Measurements from ENCODE around the gene FLACC1.
"Not testable (repeated sequence)": the region's sequence is repeated elsewhere in the genome, so short reads cannot be mapped to it uniquely, and the experiment has no call there.

Gene FLACC1

GRCh38 chr2:201347138-201347537 is 10.0 kb downstream of the FLACC1 start:
- DNase-seq: no peak

DNA sequence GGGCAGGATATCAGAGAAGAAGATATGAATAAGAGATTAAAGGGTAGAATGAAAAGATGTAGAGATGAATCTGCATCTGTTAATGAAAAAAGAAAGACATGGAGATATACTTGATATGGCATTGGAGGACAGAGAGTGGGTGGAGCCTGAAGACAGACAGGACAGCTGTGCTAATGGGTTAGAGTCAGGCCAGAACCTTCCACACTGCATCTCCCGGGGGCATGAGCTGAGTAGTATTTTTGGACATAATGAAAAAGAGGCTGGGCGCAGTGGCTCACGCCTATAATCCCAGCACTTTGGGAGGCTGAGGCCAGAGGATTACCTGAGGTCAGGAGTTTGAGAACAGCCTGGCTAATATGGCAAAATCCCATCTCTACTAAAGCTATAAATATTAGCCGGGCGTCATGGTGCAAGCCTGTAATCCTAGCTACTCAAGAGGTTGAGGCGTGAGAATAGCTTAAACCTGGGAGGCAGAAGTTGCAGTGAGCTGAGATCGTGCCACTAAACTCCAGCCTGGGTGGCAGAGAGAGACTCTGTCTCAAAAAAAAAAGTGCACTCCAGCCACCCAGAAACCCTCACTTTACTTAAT is 11.4 kb downstream of the FLACC1 start:
- no peak for DNase-seq

- no peak for DNase-seq
These were observed 12.3 kb downstream of the FLACC1 start for GRCh38 chr2:201344663-201345366.

GRCh38 chr2:201343559-201343958 is 13.6 kb downstream of the FLACC1 start:
- no peak for DNase-seq

DNA sequence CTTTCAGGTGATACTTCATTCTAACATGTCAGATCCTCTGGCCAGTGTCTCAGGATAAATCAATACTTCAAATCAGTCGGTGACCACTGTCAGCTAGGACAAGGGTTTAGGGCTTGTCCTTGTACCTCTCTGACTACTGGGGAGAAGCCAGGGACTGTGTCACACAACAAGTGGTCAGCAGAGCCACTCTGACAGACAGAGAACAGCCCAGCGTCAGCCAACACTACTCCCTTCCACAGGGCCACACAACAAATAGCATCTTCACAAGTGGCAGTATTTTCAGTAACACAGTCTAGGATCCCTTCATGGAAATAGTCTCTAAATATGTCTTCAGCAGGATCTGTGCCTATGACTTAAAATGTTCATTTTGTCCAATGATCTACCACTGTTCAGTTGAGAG is 14.2 kb downstream of the FLACC1 start:
- DNase-seq: no peak

- DNase-seq: no peak
These were observed 27.7 kb downstream of the FLACC1 start for GRCh38 chr2:201329409-201329808.

GRCh38 chr2:201327678-201328077 is 29.5 kb downstream of the FLACC1 start:
- no peak for DNase-seq

DNA sequence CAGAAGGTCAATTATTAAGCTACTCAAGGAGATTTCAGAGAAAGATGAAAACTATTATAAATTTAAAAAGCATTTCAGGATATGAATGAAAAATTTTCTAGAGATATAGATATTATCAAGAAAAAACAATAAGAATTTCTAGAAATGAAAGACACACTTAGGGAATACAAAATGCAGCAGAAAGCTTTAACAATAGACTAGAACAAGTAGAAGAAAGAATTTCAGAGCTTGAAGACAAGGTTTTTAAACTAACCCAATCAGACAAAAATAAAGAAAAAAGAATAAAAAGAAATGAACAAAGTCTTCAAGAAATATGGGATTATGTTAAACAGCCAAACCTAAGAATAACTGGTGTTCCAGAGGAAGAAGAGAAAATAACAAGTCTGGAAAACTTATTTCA is 34.4 kb downstream of the FLACC1 start:
- no peak for DNase-seq

DNA sequence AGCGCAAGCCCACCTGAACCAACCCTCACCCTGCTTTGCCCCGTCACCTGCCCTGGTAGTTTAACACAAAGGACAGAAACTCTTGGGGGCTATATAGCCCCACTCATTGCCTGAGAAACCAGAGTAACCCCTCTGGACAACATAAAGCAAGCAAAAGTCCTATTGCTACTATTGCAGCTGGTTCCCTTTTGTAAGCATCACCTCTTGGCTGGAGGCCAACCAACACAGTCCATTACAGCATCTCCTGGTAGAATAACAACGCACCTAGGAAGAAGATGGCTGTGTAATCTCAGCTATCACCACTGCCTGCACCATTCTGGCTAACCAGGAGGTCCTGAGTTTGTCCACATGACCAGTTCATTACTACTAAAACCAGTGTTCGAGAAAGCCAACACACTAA is 36.4 kb downstream of the FLACC1 start:
- no peak for DNase-seq

- DNase-seq: no peak
These were observed 36.9 kb downstream of the FLACC1 start for GRCh38 chr2:201320257-201320656.

DNA sequence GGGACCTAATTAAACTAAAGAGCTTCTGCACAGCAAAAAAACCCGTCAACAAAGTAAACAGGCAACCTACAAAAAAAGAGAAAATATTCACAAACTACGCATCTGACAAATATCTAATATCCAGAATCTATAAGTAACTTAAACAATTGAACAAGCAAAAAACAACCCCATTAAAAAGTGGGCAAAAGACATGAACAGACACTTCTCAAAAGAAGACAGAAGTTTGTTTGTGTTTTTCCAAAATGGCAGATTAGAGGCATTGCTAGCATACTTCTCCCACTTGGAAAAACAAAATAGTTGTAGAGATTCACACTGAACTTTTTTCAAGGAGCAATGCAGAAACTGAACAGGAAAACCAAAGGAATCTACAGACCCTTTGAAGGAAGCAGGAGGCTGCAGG is 37.6 kb downstream of the FLACC1 start:
- no peak for DNase-seq

DNA sequence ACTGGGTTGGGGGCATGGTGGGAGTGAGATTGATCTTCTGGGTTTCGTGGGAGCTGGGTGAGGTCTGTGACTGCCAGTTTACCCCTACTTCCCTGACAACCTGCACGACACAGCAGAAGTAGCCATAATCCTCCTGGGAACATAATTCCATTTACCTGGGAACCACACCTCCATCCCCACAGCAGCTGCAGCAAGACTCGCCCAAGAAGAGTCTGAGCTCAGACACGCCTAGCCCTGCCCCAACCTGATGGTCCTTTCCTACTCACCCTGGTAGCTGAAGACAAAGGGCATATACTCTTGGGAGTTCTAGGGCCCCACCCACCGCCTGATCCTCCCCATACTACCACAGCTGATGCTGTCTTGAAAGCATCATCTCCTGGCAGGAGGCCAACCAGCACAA is 43.8 kb downstream of the FLACC1 start:
- no peak for DNase-seq

GRCh38 chr2:201308914-201309313 is 48.2 kb downstream of the FLACC1 start:
- no peak for DNase-seq

GRCh38 chr2:201307876-201308275 is 49.3 kb downstream of the FLACC1 start:
- DNase-seq: no peak

DNA sequence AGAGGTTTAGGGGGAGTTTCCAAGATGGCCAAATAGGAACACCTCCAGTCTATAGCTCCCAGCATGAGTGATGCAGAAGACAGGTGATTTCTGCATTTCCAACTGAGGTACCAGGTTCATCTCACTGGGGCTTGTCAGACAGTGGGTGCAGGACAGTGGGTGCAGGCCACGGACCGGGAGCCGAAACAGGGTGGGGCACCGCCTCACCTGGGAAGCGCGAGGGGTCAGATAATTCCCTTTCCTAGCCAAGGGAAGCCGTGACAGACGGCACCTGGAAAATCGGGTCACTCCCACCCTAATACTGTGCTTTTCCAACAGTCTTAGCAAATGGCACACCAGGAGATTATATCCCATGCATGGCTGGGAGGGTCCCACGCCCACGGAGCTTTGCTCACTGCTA is 57.2 kb downstream of the FLACC1 start:
- DNase-seq: not testable (repeated sequence)

DNA sequence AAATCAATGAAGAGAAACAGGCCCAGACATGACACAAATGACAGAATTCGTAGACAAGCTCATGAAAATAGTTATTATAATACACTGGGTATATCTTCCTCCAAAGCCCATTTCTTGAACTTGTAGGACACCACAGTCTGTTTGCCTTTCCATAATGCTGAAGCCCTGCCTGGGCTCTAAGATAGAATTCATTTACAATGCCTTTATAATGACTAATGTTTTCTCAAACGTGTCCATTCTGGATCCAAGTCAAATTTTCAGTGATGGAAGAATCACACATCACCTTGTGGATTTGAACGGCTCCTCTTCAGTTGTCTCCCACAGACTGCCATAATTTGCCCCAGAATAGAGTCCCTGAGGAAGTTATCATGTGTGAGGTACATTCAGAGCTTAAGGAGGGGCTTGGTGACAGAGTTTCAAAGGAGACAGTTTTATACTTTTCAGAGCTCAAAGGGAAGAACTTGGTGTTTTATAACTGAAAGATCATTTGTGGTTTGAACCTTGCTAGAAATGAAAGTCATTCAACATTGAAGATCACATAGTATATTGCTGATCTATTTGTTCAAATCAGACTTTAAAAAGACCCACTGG is 58.6 kb downstream of the FLACC1 start:
- no peak for DNase-seq

GRCh38 chr2:201290457-201291148 is 66.5 kb downstream of the FLACC1 start:
- DNase-seq: not testable (repeated sequence)

DNA sequence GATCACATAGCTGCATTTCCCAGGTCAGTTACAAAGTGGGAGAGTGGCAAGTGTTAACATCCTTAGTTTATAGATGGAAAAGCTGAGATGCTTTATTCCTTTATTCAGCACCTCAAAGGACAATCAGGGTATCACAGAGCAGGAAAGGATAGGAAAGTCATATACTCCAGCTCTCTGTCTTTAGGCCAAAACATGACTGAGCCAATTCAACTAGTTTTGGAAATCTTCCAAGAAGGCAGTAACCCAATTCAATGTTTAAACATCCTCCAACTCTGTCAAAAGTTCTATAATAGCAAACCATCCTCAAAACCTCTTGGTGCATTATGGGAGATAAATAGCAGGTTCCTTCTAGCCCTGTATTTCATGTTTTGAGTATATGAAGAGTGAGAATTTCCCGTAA is 71.6 kb downstream of the FLACC1 start:
- DNase-seq: no peak

DNA sequence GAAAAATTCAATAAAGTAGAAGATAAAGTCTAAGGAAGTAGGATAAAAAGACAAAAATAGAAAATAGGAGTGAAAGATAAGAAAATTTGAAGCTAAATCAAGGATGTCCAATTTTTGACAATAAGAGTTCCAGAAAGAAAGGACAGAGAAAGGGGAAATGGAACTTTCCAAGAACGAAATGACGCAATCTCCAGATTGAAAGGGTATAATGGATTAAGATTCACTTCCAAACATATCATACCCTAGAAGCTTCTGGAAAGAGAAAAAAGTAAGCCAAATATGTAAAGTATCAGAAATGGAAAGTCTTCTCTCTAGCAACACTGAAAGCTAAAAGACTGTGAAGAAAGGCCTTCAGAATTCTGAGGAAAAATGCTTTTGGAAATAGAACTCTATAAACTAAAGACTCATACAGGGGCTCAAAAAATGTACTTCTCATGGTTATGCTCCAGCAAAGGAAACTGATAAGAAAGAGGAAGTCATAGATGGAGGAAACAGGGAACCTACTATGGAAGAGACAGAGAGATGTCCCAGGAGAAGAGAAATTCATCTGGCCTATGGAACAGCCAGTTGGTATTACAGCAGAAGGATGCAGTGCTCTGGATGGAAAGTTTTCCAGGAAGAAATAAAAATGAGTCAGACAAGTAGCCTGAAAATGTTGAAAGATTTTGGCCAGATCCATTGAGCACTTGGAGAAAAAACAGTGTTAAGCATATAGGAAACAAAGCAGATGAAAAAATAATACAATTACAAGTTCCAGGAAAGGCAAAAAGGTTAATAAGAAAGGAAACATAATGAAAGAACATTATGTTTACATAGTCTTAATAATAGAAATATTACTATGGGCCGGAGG is 76.7 kb downstream of the FLACC1 start:
- no peak for DNase-seq

- DNase-seq: no peak
These were observed 78.1 kb downstream of the FLACC1 start for GRCh38 chr2:201279079-201279478.

DNA sequence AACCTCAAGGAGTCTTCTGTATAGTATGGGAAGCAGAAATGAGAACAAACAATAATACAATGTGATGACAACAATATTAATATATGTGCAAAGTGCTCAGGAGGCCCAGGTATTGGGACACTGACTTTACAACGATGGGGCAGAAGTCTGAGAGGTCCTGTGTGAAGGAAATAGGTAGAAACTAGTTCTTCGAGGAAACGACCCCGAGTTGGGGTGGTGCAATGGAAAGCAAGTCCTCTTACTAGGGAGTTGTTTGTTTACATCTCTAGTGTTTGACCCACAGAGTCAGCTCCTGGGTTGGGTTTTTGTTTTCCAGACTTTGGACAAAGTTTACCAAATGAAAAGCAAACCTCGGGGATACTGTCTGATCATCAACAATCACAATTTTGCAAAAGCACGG is 80.6 kb downstream of the FLACC1 start:
- no peak for DNase-seq

DNA sequence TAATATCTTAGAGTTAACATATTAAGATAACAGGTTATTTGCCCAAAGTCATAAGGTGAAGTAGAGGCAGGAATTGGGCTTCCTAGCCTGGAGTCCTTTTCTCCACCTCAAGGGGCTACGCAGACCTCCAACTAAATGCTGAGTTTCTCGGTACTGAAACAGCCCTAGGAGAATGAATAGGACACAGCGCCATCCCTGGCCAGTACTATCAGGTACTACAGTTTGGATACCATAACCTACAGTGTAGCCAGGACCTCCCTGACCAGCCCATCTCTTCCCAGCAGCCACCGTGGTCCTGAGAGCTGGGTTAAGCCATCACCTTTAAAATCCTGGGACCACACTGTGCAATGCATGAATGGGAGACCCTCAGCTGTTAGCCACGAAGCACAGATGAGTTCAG is 81.2 kb downstream of the FLACC1 start:
- no peak for DNase-seq

DNA sequence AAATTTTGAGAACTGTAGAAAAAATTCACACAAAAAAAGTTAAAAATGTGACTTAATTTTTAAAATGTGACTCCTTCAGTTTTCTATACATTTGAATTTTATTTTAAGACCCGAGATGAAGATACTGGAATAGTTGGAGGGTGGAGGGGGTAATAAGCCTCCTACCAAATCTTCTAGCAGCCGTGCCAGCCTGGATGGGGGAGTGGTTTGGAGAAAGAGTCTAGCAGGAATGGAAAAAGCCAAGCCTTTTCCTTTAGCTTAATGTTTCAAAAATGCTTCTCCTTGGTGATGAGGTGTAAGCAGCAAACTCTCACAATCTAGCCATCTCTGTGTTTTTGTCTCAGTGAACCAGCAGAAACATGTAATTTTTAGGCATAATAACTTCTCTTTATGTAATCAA is 82.1 kb downstream of the FLACC1 start:
- DNase-seq: no peak

All from stimulated activated CD4-positive, alpha-beta T cell treated with anti-CD3 and anti-CD28 coated beads, Interleukin-4, amount 100 ng/mL, for 4 hours (primary cell).